Endothelial cell (in vitro differentiated cells): ENCODE measurements around the gene CRYZ. TPM values are rescaled to one million over a fixed set of nuclear protein-coding genes. Genes with fewer than 3 reads are reported as not detected.
"Not testable (repeated sequence)": the region's sequence is repeated elsewhere in the genome, so short reads cannot be mapped to it uniquely, and the experiment has no call there.

Source experiments
- DNase-seq: peaks from one replicate; pipeline ENCODE4 v3.0.0; 2021; ENCODE audit warnings: low spot score
- H3K27ac Mint-ChIP-seq: one replicate; pipeline ENCODE4 v1.8.0; 2021; ENCODE audit warnings: mixed read lengths, inconsistent platforms; ENCODE audit not compliant: unreplicated experiment
- H3K27me3 Mint-ChIP-seq: one replicate; pipeline ENCODE4 v1.8.0; 2021; ENCODE audit warnings: mild to moderate bottlenecking, moderate library complexity, mixed read lengths, inconsistent platforms; ENCODE audit not compliant: unreplicated experiment
- H3K36me3 Mint-ChIP-seq: one replicate; pipeline ENCODE4 v1.8.0; 2021; ENCODE audit warnings: mild to moderate bottlenecking, low read depth, mixed read lengths, inconsistent platforms; ENCODE audit not compliant: unreplicated experiment
- H3K4me1 Mint-ChIP-seq: one replicate; pipeline ENCODE4 v1.8.0; 2021; ENCODE audit warnings: mild to moderate bottlenecking, mixed read lengths, inconsistent platforms; ENCODE audit not compliant: unreplicated experiment
- H3K4me3 Mint-ChIP-seq: one replicate; pipeline ENCODE4 v1.8.0; 2021; ENCODE audit warnings: mild to moderate bottlenecking, mixed read lengths, inconsistent platforms; ENCODE audit not compliant: unreplicated experiment
- H3K9me3 Mint-ChIP-seq: one replicate; pipeline ENCODE4 v1.8.0; 2021; ENCODE audit warnings: mixed read lengths, inconsistent platforms; ENCODE audit not compliant: unreplicated experiment
- CTCF ChIP-seq: fragments of 200-600 bp; sonication (generic); IDR thresholded peaks from one replicate; pipeline ENCODE4 v1.5.0; 2021; ENCODE audit warnings: antibody characterized with exemption; ENCODE audit not compliant: unreplicated experiment
- total RNA-seq: library from RNA; stranded (reverse); fragmentation: NEBNext Ultra II Directional; extraction: Animal tissue kit (Norgen Biotek cat#: 25700); gene quantifications from one replicate; pipeline ENCODE4 v1.2.1, GENCODE V29; 2021; ENCODE audit not compliant: unreplicated experiment

The CRYZ gene
- total RNA-seq, 1 donor from 2014 or later: 31.7 TPM

GRCh38 chr1:74673351-74674111 is 59.3 kb downstream of the CRYZ start, which contains the start of gene ERICH3:
Gene ERICH3, minus strand, starts transcription at chr1:74673792. Its CDS starts 273 bp downstream, at chr1:74673519.
- DNase-seq: peak; percentile 20

GRCh38 chr1:74670866-74671265 is 62.0 kb downstream of the CRYZ start:
- not testable (repeated sequence) for H3K4me1 Mint-ChIP-seq, H3K36me3 Mint-ChIP-seq, H3K27me3 Mint-ChIP-seq, H3K9me3 Mint-ChIP-seq, H3K27ac Mint-ChIP-seq, DNase-seq, H3K4me3 Mint-ChIP-seq

More at GRCh38 chr1:74673351-74674111, 59.3 kb downstream of the CRYZ start, which contains the start of gene ERICH3:
- peak within 1 kb of the TSS; percentile 78 for H3K4me3 Mint-ChIP-seq
- no peaks in the 10 kb centered on the region for H3K9me3 Mint-ChIP-seq
- no peaks in the 10 kb centered on the region for H3K36me3 Mint-ChIP-seq
- no peak within 1 kb of the TSS for H3K27ac Mint-ChIP-seq
- no peak for TF ChIP-seq CTCF
- H3K27me3 Mint-ChIP-seq: peaks cover 3% of the 10 kb centered on the region
- H3K4me1 Mint-ChIP-seq: no peaks in the 10 kb centered on the region

Other genes with a start within 250 kb of the CRYZ start
- gene LRRC53, start 220.4 kb downstream of the CRYZ start, total RNA-seq: not detected
- 2.8 TPM for gene ERICH3, start 59.3 kb downstream of the CRYZ start, total RNA-seq
- gene TYW3, start 102 bp upstream of the CRYZ start, total RNA-seq: 14.8 TPM